ENCODE data around the gene FAM181A. TPM values are rescaled to one million over a fixed set of nuclear protein-coding genes. Genes with fewer than 3 reads are reported as not detected.

FAM181A gene
- total and polyA plus RNA-seq, 2 donors (not counting 1 experiment from before 2014, with no cell fraction given), result not detected

DNA sequence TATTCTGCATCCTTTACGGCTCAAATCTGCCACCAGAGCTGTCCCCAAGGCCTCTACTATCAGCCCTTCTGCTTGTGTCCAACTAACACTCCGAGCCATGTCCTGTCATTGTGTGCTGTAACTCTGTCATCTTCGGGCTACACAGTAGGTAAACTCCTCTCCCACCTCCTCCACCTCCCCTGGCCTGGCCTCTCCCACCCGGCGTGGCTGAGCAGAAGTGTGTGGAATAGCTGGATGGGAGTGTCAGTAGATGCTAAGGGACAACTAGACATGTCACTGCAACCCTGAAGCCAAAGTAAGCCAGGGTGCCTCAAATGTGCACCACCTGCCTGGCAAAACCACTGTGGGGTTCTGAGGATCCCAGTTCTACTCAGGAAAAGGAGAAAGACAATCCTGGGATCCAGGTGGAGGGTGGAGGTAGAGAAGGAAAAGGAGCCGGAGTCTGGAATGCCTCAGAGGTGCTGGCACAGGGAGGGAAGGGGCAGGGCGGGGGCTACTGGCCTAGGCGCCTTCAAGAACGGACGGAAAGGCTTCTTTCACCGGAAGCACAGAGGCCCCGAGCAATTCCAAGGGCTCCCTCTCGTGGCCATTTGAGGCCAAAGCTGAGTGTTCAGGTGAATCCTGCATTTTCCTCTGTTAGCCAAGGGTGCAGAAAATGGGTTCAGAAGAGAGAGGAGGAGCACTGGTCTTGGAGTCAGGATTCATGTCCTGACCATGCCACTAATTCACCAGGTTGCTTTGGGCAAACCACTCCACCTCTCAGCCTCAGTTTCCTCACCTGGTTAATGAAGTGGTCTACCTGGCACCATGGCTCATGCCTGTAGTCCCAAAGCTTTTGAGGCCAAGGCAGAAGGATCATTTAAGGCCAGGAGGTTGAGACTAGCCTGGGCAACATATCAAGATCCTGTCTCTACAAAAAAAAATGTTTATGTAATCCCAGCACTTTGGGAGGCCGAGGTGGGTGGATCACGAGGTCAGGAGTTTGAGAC, 20.5 kb upstream of the FAM181A start:
- H3K27me3 Mint-ChIP-seq, result peaks cover 11% of the 10 kb centered on the region
- ChIA-PET POLR2A (no interaction called here), CTCF (no interaction called here)
- 46% methylated on average over 11 of the region's 15 CpGs for WGBS (ENCODE audit: insufficient coverage)
- no peak overlapping the region for H3K9ac ChIP-seq (ENCODE audit: low read length)
- TF ChIP-seq, protein P1, sequence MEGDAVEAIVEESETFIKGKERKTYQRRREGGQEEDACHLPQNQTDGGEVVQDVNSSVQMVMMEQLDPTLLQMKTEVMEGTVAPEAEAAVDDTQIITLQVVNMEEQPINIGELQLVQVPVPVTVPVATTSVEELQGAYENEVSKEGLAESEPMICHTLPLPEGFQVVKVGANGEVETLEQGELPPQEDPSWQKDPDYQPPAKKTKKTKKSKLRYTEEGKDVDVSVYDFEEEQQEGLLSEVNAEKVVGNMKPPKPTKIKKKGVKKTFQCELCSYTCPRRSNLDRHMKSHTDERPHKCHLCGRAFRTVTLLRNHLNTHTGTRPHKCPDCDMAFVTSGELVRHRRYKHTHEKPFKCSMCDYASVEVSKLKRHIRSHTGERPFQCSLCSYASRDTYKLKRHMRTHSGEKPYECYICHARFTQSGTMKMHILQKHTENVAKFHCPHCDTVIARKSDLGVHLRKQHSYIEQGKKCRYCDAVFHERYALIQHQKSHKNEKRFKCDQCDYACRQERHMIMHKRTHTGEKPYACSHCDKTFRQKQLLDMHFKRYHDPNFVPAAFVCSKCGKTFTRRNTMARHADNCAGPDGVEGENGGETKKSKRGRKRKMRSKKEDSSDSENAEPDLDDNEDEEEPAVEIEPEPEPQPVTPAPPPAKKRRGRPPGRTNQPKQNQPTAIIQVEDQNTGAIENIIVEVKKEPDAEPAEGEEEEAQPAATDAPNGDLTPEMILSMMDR (IDR thresholded peaks at IDR 0.05), result peak; percentile 19
- no peak for TF ChIP-seq EZH2 (IDR thresholded peaks at IDR 0.05; ENCODE audit: borderline replicate concordance, insufficient read depth, low read depth, low read length, poor library complexity, severe bottlenecking)
- H3K9me3 ChIP-seq (ENCODE audit: control extremely low read depth in 1 of 3, control insufficient read depth in 2 of 3, insufficient read depth in 1 of 3, low read length in 2 of 3), result no peaks in the 10 kb centered on the region
- no peaks in the 10 kb centered on the region for H3K4me1 Mint-ChIP-seq
- no peak overlapping the region for H3K4me3 Mint-ChIP-seq
- no peak overlapping the region for H3K4me3 ChIP-seq (ENCODE audit: control extremely low read depth in 1 of 5, extremely low read depth in 1 of 5, insufficient read depth in 1 of 5, low read depth in 2 of 5, low read length in 4 of 5)
- peak; percentile 39 for DNase-seq
- intact Hi-C loops (cut with micrococcal nuclease), result no loop called here
- no peak overlapping the region for H3K27ac Mint-ChIP-seq
- no peaks in the 10 kb centered on the region for H3K36me3 ChIP-seq (replicated peaks in 1 of 2; ENCODE audit: control extremely low read depth in 1 of 2, control insufficient read depth in 1 of 2, extremely low read depth in 1 of 2, insufficient read depth in 2 of 2, low read length in 1 of 2)
- H3K4me1 ChIP-seq (ENCODE audit: control insufficient read depth in 2 of 2, insufficient read depth in 2 of 2, low read length in 2 of 2), result no peaks in the 10 kb centered on the region
- H4K20me1 ChIP-seq (ENCODE audit: control insufficient read depth, insufficient read depth, low read length, poor library complexity, severe bottlenecking), result no peaks in the 10 kb centered on the region
- H3K9me3 Mint-ChIP-seq (ENCODE audit: insufficient read depth), result no peaks in the 10 kb centered on the region
- H3K79me2 ChIP-seq (ENCODE audit: control insufficient read depth, insufficient read depth, low read length), result no peaks in the 10 kb centered on the region
- H3K4me2 ChIP-seq (replicated peaks; ENCODE audit: low read depth, low read length, poor library complexity, severe bottlenecking), result no peak overlapping the region
- H3K27me3 ChIP-seq (replicated peaks in 1 of 4; ENCODE audit: control extremely low read depth in 1 of 4, control insufficient read depth in 3 of 4, insufficient read depth in 4 of 4, low read length in 3 of 4), result peaks cover 0 to 7% (median 2%) of the 10 kb centered on the region in 4 experiments
- ATAC-seq (ENCODE audit: low read depth), result no peak
- H2AFZ ChIP-seq (ENCODE audit: insufficient read depth, low read depth, low read length, poor library complexity, severe bottlenecking), result peak overlapping the region; percentile 58
- H3K27ac ChIP-seq (ENCODE audit: low read length in 2 of 2), result no peak overlapping the region
